Measurements from ENCODE around the gene GRK7. TPM values are rescaled to one million over a fixed set of nuclear protein-coding genes. Genes with fewer than 3 reads are reported as not detected.

GRK7 gene
- total and polyA plus RNA-seq, 2 donors (not counting 3 experiments of a cell fraction or from before 2014, with no cell fraction given) = not detected

DNA sequence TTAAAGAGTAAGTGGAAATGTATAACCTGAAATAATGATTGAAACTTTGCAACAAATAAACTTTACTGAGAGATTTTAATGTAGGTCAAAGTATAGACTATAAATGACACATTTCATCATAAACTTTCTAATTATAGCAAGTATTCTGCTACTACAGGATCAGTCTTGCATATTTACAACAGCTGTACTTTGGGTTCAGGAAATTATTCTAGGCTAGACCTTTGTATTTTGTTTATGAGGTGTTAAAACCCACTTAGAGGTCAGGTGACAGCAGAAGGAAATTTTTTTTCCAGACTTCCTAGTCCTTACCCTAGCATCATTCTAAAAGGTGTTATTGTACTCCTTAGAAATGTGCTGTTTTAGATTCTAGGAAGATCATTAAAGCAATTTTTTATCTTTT lies 22.9 kb upstream of the GRK7 start:
- H3K4me1 ChIP-seq (ENCODE audit: control insufficient read depth, extremely low read depth, insufficient read depth, low read length) = peaks cover 19% of the 10 kb centered on the region
- H4K20me1 ChIP-seq (replicated peaks; ENCODE audit: control insufficient read depth, extremely low read depth, insufficient read depth, low read length) = peaks cover 10% of the 10 kb centered on the region
- FAIRE-seq (peak; percentile 62), DNase-seq (ENCODE audit: low read depth, low spot score) (peak; percentile 58)
- peak overlapping the region in 1 of 3 experiments; percentile 85 for H3K4me3 ChIP-seq (replicated peaks in 1 of 3; ENCODE audit: insufficient read depth in 1 of 3, low read depth in 1 of 3, low read length in 3 of 3)
- ChIA-PET POLR2A (interaction anchor here (0.7 to 1.2 kb wide), 2 partner anchors 25 to 57 kb away, joined by 3 read pairs; no protein-coding TSS in a partner anchor), CTCF (interaction anchor here (0.6 to 5.0 kb wide), 6 partner anchors 11 to 173 kb away, joined by 3 to 48 read pairs (median 3); partner anchors contain the start of gene ATP1B3)
- H3K9me3 ChIP-seq (replicated peaks; ENCODE audit: control insufficient read depth, insufficient read depth, low read length) = no peaks in the 10 kb centered on the region
- BruUV-seq (replicated peaks) = no TSS peak
- H3K9me1 ChIP-seq (replicated peaks; ENCODE audit: control insufficient read depth, extremely low read depth, insufficient read depth, low read length) = no peaks in the 10 kb centered on the region
- H3K79me2 ChIP-seq (ENCODE audit: control insufficient read depth, insufficient read depth, low read length) = peaks cover 55% of the 10 kb centered on the region
- intact Hi-C loops (cut with micrococcal nuclease) = no loop called here
- peaks cover 3 to 16% of the 10 kb centered on the region in 2 experiments for H3K36me3 ChIP-seq (ENCODE audit: control insufficient read depth in 2 of 2, extremely low read depth in 1 of 2, insufficient read depth in 2 of 2, low read length in 2 of 2)
- no peak overlapping the region for H2AFZ ChIP-seq (ENCODE audit: low read depth, low read length)
- dilution Hi-C loops (cut with MboI; ENCODE audit: extremely low pct_ligation_motif_present, low sequenced_read_pairs) = no loop called here
- no peak for TF ChIP-seq POLR2AphosphoS5 (IDR thresholded peaks at IDR 0.05; ENCODE audit: insufficient read depth, low read depth, low read length)
- TF ChIP-seq EZH2 (IDR thresholded peaks at IDR 0.05; ENCODE audit: borderline replicate concordance, low read depth, low read length, severe bottlenecking) = no peak
- no peak for TF ChIP-seq FOS (IDR thresholded peaks at IDR 0.05; ENCODE audit: borderline replicate concordance, insufficient read depth, low read length)
- TF ChIP-seq JUN (IDR thresholded peaks at IDR 0.05; ENCODE audit: borderline replicate concordance, insufficient read depth, insufficient read length, low read depth) = no peak
- TF ChIP-seq POLR2A (IDR thresholded peaks at IDR 0.05; ENCODE audit: low read depth, low read length) = no peak
- TF ChIP-seq, protein P1, sequence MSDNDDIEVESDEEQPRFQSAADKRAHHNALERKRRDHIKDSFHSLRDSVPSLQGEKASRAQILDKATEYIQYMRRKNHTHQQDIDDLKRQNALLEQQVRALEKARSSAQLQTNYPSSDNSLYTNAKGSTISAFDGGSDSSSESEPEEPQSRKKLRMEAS (IDR thresholded peaks at IDR 0.05; ENCODE audit: insufficient read depth, insufficient read length) = no peak
- TF ChIP-seq MYC (IDR thresholded peaks at IDR 0.05; ENCODE audit: low read depth, low read length) = no peak
- TF ChIP-seq GATA2 (IDR thresholded peaks at IDR 0.05; ENCODE audit: insufficient read depth, insufficient read length, low read depth, low read length) = no peak
- TF ChIP-seq, protein P2, sequence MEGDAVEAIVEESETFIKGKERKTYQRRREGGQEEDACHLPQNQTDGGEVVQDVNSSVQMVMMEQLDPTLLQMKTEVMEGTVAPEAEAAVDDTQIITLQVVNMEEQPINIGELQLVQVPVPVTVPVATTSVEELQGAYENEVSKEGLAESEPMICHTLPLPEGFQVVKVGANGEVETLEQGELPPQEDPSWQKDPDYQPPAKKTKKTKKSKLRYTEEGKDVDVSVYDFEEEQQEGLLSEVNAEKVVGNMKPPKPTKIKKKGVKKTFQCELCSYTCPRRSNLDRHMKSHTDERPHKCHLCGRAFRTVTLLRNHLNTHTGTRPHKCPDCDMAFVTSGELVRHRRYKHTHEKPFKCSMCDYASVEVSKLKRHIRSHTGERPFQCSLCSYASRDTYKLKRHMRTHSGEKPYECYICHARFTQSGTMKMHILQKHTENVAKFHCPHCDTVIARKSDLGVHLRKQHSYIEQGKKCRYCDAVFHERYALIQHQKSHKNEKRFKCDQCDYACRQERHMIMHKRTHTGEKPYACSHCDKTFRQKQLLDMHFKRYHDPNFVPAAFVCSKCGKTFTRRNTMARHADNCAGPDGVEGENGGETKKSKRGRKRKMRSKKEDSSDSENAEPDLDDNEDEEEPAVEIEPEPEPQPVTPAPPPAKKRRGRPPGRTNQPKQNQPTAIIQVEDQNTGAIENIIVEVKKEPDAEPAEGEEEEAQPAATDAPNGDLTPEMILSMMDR (IDR thresholded peaks at IDR 0.05; ENCODE audit: extremely low read depth in 1 of 2, insufficient read depth in 1 of 2, low read depth in 1 of 2, low read length in 2 of 2) = no peak
- no peak overlapping the region for H3K27ac ChIP-seq (ENCODE audit: insufficient read depth, low read depth, low read length)
- peak overlapping the region; percentile 81 for H3K4me2 ChIP-seq (ENCODE audit: insufficient read depth, low read length)
- H3K27me3 ChIP-seq (ENCODE audit: control insufficient read depth in 2 of 2, insufficient read depth in 2 of 2, low read length in 2 of 2) = no peaks in the 10 kb centered on the region
- H3K9ac ChIP-seq (replicated peaks; ENCODE audit: extremely low read depth, insufficient read depth, low read length) = no peak overlapping the region

Data from endothelial cell of umbilical vein (primary cell).